Stimulated activated CD4-positive, alpha-beta T cell treated with anti-CD3 and anti-CD28 coated beads, Interleukin-2, amount 100 ng/mL, for 48 hours (primary cell): ENCODE measurements around the gene PTPRF.

Source experiments
- DNase-seq, 2 donors: peaks; one replicate each; pipeline ENCODE4 v3.0.0-alpha.2; 2020

PTPRF gene

DNA sequence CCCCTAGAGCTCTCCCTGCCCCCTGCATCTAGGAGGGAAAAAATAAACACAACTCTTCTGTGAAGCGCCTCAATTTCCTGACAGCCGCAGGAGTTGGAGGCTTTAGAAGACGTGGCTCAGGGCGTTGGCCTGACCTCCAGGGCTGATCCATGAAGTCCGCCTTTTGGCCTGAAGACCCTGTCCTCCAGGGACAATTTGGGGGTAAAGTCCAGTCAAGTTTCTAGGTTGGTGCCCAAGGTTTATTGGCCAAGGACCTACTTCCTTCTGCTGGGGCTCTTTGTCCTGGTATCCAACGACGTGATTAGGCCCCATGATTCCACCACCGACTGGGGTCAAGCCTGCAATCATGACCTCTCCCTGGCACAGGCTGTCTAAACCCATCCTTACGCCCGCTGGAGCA lies 54.9 kb downstream of the PTPRF start:
- DNase-seq, result no peak

DNA sequence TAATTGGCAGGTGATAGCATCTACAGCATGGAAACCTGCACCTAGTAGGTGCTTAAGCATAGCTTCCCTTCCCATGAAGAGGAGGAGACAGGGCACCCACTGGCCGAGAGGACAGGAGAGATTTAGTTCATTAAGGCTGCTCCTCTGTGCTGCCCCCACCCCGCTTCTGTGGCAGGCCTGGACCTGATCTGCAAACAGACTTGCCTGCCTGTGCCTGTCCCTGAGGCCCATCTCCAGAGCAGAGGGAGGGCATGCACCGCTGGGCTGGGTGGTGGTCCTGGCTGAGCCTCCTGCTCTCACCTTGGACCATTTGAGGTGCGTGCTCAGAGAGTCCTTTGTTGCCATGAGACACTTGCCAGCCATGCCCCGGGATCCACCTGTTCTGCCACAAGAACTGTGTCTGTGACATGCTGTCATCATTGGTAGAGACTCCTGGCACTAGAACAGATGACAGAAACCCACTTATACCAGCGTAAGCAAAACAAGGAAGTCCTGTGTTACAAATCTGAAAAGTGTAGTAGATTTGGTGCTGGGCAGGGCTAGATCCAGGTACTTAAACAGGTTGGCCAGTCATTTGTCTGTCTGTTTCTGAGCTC lies 55.6 kb downstream of the PTPRF start:
- no peak for DNase-seq

DNA sequence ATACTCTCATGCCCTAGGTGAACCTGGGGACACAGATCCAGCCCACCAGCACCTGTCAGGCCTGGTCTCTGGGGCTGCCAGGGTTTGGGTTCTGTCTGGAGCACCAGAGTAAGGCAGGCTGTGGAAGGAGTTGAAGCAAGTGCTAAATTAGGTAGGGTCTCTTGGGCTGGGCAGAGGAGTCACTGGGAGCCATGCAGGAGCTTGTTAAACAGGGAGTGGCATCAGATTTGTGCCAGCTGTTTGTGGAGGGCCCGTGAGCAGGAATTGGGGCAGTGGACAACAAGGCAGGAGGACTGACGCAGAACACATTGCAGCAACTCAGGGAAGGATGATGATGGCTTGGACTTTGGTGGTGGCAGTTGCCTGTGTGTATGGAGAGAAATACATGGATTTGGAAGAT lies 56.3 kb downstream of the PTPRF start:
- DNase-seq, result no peak

DNA sequence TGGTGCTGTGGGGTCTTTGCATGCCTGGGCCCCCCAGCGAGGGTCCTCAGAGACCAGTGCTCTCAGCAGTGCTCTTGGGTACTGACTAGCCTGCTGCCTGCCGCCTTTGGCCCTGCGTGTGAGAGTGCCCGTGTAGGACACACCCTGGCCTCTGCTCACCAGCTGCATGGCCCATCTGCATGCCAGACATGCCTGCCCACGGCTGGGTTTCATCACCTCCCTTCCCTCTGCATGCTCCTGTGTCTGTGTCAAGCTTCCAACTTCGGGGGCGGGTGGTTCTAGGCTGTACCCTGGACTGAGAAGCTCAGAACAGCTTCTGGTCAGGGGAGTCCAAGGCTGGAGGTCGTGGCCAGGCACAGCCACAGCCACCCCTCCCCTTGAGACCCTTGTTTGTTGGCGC lies 56.9 kb downstream of the PTPRF start:
- no peak for DNase-seq

DNA sequence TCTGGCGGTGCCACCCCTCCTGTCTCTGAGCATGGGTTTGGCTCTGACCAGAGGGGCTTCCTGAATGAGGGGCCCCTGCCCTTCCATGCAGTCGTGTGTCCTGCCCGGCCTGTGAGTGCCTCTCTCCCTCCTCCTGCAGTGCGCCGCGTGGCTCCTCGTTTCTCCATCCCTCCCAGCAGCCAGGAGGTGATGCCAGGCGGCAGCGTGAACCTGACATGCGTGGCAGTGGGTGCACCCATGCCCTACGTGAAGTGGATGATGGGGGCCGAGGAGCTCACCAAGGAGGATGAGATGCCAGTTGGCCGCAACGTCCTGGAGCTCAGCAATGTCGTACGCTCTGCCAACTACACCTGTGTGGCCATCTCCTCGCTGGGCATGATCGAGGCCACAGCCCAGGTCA lies 57.9 kb downstream of the PTPRF start:
- no peak for DNase-seq

DNA sequence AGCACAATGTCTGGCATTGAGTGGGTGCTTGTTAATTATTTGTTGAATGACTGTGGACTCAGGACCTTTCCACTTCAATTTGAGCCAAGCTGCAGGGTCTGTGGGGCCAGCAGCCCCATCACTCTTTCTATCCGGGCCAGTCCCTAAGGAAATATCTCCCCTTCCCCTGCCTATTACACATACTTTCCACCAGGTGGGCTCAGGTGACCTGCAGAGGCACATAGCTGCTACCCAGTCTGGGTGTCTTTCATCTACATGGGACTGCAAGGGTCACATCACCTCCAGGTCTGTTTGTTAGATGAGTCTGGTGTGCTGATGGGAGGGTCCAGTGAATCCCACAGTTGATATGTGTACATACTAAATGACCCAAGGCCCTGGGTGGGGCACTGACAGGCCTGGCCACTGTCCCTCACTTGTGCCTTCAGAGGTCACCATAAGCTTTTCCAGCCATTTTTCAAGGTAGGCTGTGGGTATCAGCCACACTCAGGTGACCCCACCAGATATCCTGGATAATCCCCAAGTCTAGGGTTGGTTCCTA lies 59.8 kb downstream of the PTPRF start:
- no peak for DNase-seq

DNA sequence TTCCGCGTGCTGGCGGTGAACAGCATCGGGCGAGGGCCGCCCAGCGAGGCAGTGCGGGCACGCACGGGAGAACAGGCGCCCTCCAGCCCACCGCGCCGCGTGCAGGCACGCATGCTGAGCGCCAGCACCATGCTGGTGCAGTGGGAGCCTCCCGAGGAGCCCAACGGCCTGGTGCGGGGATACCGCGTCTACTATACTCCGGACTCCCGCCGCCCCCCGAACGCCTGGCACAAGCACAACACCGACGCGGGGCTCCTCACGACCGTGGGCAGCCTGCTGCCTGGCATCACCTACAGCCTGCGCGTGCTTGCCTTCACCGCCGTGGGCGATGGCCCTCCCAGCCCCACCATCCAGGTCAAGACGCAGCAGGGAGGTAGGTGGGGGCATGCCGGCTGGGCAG lies 60.5 kb downstream of the PTPRF start:
- no peak for DNase-seq

DNA sequence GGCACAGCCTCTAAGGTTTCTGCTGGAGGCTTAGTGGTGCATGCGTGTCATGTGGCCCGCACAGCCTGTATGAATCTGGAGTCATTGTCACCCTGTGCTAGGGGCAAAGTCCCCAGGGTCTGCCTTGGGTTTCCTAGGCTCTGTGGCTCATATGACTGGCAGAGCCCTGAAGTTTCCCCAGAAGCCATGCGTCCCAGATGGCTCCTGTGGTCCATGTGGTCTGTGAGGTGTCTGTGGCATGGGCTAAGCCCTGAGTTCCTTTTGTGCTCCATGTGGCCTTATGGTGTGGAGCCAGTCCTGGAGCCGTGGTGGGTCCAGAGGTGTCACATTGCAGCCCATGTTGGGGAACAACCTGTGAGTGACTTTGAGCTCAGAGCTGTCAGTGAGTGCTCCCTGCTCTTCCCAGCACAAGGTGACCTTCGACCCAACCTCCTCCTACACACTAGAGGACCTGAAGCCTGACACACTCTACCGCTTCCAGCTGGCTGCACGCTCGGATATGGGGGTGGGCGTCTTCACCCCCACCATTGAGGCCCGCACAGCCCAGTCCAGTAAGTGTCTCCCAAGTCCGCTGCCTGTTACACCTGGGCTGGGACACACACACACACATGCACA lies 61.5 kb downstream of the PTPRF start:
- DNase-seq, result no peak

DNA sequence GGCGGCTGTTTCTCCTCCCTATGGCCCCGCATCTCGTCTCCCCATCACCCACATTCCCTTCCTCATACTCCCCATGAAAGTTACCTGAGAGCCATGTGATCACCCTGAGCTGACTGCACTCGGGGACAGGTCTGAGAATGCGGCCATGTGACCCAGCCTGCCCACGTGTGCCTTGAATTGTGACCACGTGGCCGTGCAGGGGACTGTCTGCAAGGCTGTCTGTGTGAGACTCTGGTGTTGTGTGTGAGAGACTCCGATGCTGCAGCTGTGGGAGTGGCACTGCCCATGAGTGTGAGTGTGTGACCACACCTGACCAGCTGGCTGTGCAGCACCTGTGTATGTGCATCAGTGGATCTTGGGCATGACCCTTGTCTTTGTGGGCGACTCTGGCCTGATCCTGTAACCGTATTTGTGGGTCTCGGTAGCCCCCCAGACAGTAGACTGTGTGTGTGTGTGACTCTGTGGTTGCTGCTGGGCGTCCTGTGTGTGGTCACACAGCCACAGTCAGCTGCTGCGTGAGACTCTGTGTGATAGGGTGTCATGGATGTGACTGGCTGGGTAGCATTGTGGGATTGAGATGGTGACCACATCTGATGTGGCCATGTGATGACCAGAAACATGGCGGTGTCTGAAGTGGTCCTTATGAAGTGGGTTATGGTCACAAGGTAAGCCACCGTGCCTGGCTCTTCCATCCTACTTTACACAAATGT lies 62.4 kb downstream of the PTPRF start:
- DNase-seq, result no peak

DNA sequence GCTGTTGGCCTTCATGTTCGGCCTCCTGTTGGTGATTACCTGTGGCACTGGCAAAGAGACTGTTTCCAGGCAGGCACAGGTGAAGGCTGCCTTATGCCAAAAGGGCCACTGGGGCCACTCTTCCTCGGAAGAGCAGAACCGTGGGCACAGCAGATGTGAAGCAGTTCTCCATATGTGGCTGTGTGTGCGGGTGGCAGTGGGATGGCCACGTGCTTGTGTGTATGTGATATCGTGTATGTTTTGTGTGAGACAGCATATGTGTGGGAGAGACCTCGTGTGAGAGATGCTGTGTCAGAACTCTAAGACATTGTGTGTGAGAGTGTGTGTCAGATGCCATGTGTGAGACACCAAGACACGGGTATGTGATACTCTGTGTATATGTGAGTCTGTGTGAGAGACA lies 65.9 kb downstream of the PTPRF start:
- DNase-seq, result no peak

DNA sequence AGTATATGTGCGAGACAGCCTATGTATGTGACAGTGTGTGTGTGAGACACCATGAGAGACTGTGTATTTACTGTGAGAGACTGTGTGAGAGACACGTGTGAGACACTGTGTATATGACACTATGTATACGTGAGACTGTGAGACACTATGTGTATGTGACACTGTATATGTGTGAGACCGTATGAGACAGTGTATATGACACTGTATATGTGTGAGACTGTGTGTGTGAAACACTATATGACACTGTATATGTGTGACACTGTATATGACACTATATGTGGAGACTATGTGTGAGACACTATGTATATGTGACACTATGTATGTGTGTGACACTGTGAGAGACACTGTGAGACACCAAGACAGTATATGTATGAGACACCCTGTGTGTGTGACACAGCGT lies 66.3 kb downstream of the PTPRF start:
- no peak for DNase-seq

DNA sequence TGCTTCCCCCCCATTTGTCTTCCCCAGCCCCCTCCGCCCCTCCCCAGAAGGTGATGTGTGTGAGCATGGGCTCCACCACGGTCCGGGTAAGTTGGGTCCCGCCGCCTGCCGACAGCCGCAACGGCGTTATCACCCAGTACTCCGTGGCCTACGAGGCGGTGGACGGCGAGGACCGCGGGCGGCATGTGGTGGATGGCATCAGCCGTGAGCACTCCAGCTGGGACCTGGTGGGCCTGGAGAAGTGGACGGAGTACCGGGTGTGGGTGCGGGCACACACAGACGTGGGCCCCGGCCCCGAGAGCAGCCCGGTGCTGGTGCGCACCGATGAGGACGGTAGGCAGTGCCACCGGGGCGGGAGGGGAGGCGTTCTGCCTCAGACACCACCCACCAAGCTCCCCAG lies 67.0 kb downstream of the PTPRF start:
- DNase-seq, result no peak

DNA sequence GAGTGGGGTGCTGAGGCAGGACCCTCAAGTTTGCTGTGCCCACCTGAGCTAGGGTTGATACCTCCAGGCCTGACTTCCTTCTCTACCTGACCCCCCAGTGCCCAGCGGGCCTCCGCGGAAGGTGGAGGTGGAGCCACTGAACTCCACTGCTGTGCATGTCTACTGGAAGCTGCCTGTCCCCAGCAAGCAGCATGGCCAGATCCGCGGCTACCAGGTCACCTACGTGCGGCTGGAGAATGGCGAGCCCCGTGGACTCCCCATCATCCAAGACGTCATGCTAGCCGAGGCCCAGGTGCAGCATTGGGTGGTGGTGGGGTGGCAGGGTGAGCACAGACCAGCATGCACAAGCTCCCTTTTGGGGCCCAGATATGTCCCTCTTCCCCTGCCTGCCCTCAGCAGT lies 67.9 kb downstream of the PTPRF start:
- DNase-seq, result no peak

DNA sequence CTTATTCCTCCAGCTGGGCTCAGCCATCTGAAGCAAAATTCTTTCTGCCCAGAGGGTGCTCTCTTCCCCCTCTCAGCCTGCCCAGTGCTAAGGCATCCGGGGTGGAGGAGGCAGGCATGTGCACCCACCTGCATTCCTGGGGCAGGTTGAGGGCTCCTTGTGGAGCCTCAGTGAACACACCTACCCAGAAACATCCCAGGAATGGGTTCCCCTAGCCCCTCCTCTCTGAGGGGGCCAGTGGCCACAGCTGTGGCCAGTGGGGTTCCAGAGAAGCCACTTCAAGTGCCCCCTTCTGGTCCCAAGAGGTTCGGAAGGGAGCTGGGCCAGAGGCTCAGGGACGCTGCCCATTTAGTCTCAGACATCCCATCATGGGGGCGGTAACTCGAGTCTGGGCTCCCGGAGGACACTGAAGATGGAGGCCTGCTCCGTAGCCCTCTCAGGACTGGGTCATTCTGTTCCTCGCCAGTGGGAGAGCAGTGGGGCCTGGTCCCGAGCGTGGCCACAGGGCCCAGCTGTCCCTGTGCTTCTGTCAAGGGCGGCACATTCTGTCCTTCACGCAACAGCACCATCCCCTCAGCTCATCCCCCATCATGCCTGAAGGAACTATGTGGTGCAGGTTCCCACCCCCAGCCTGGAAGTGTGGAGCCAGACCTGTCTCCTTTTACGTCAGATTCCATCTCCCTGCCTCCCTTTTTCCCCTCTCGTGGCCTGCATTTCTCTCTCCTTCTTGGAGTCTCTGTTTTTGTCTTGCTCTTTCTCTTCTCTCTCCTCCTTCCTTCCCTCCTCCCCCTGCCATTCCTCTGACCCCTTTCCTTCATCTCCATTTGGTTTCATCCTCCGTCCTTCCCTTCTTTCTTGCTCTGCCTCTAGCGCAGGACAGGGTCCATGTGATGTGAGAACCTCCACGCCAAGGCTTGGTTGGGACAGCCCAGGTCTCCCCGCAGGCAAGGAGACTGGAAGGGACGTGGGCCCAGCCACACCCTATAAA lies 69.6 kb downstream of the PTPRF start:
- DNase-seq, result no peak

DNA sequence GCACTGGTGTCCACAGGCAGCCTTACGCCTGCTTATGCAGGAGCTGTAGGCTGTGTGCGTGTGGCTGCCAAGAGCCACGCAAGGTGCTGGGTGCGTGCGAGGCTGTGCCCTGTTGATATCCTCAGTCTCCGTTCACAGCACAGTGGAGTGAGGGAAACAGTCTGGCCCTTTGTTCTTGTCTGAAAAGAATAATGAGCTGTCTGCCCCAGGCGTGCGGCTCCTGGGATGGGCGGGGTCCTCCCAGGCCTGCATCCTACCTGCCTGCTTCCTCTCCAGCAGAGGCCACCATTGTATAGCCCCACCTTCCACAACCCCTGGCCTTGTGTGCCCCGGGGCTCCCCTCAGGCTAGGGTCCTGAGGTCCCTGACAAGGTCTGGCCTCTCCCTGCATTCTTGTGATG lies 72.3 kb downstream of the PTPRF start:
- DNase-seq, result no peak

DNA sequence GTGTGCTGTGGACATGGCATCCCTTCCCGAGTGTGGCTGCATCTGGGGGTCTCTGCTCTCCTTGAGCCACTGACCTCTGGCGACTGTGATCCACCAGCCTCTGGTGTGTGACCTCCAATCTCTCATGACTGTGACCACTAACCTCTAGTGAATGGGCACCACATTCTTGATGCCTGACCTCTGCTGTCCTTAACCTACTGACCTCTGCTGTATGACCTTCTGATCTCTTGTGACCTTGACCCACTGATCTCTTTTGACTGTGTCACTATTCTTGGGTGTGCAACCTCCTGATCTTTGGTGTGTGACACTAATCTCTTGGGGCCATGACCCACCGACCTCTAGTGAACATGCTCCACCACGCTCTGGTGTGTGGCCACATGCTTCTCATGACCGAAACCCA lies 73.5 kb downstream of the PTPRF start:
- DNase-seq, result no peak

DNA sequence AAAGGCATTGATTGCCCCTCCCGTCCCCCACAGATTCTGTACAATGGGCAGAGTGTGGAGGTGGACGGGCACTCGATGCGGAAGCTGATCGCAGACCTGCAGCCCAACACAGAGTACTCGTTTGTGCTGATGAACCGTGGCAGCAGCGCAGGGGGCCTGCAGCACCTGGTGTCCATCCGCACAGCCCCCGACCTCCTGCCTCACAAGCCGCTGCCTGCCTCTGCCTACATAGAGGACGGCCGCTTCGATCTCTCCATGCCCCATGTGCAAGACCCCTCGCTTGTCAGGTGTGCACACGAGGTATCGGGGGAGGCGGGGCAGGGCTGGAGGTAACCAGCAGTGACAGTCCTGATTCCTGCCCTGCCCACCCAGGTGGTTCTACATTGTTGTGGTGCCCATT lies 74.5 kb downstream of the PTPRF start:
- DNase-seq, result no peak

DNA sequence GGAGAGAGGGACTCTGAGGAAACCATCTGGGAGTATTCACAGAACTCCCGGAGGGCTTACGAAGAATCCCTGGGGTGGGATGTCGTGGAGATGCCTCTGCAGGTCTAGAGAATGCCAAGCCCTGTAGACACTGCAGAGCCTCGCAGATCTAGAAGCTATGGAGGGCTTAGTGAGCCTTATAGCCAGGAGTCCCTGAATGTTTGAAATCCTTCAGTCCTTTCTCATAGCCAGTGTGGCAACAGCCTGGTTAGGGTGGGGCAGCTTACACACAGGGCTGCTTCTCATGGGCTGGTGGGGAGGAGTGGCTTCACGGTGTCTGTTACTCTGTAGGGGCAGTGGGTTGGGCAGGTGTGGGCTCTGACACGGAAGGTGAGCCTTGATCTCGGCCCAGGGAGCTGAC lies 75.1 kb downstream of the PTPRF start:
- no peak for DNase-seq

DNA sequence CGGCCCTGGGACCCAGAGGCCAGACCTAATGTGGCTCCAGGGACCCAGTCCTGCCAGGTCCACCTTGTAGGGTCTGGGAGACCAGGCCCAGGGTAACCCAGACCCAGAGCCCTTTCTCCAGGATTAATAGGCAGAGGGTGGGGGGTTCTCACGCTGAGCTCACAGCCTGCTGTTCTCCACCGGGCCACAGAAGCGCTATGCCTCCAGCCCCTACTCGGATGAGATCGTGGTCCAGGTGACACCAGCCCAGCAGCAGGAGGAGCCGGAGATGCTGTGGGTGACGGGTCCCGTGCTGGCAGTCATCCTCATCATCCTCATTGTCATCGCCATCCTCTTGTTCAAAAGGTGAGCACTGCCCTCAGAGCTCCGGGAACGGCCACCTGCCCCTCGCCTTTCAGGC lies 75.9 kb downstream of the PTPRF start:
- no peak for DNase-seq

DNA sequence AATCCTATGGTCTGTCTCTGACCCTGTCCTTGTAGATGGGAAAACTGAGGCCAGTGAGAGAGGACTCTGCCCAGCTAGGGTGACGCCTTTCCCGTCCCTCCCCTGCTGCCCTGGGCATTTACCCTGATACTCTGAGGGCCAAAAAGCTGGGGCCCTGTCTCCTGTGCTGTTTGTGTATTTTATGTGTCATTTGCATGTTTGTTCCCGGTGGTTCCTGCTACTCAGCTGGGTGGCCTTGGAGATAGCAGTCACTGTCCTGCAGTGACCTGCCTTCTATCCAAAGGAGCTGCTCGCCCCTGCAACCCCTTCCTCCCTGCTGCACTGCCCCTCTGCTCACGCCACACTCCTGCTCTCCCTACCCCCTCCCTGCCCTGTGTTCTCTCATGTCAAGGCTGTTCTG lies 78.1 kb downstream of the PTPRF start:
- no peak for DNase-seq

DNA sequence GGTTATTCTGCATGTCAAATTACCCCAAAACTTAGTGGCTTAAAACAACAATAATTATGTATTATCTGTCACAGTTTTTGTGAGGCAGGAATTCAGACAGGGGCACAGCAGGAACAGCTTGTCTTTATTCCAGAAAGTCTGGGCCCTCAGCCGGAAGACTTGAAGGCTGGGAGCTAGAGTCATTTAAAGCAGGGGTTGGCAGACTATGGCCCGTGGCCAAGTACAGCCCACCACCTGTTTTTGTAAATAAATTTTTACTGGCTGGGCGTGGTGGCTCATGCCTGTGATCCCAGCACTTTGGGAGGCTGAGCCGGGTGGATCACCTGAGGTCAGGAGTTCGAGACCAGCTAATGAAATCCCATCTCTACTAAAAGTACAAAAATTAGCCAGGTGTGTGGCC lies 79.7 kb downstream of the PTPRF start:
- no peak for DNase-seq

DNA sequence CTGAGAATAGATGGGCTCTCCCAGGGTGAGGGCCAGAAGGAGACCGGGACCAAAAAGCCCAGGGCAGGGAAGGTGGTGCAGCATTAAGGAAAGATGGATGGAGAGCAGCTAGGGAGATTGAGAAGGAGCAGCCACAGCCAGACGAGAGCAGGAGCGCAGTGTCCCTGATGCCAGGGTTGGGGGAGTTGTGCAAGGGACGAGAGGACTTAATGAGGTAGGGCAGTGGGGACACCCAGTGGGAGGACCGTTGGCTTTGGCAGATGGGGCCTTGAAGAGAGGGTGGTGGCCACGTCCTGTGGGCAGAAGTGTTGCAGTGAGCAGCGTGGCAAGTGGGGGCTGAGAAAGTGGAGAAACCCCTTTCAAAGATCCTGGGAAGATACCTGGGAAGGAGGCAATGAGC lies 81.3 kb downstream of the PTPRF start:
- no peak for DNase-seq

DNA sequence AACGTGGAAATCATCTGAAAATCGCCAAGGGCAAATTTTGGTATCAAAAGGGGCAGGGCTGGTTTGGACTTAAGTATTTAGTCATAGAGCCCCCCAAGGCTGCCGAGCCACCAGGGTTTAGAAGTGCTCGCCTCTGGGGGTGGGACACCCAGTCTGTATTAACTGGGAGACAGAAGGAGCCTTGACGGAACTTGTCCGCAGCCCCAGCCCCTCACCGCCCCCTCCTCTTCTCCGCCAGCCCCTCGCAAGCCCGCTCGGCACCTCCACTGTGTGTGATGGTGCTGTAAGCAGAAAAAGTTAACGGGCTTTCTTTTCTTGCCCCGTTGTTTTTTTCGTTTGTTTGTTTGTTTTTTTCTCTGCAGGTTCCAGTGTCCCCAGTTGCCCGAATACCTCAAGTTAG lies 81.7 kb downstream of the PTPRF start:
- no peak for DNase-seq
